ENCODE data around the gene PRKCZ. TPM values are rescaled to one million over a fixed set of nuclear protein-coding genes. Genes with fewer than 3 reads are reported as not detected.

The PRKCZ gene
- total and polyA plus RNA-seq, 2 experiments from 2014 or later: 26.2 to 36.9 TPM

GRCh38 chr1:2166254-2166653 lies 116.0 kb downstream of the PRKCZ start:
- H3K4me1 Mint-ChIP-seq: peaks cover 2% of the 10 kb centered on the region; the same call in 1 of the 3 replicates
- no peak overlapping the region for H3K27ac Mint-ChIP-seq
- peaks cover 5% of the 10 kb centered on the region for H3K27me3 Mint-ChIP-seq (ENCODE audit: insufficient read depth, low read depth, poor library complexity)
- Histone ChIP-seq H3K9me2 (ENCODE audit: insufficient read depth) (no peaks in the 10 kb centered on the region), H2AFZ (no peak overlapping the region), H3K4me2 (no peak overlapping the region), H3K27ac (ENCODE audit: low read depth) (no peak overlapping the region), H3K36me3 (ENCODE audit: insufficient read depth) (no peaks in the 10 kb centered on the region), H4K20me1 (replicated peaks; ENCODE audit: insufficient read depth) (no peaks in the 10 kb centered on the region; the same call in 1 of the 2 replicates), H3K79me2 (replicated peaks; ENCODE audit: insufficient read depth) (no peaks in the 10 kb centered on the region), H3F3A (replicated peaks; ENCODE audit: low read depth) (peaks cover 3% of the 10 kb centered on the region; the same call in 1 of the 2 replicates), H3K27me3 (ENCODE audit: insufficient read depth) (no peaks in the 10 kb centered on the region), H3K4me3 (no peak overlapping the region), H3K4me1 (ENCODE audit: insufficient read depth) (0 out of 2 replicates have a peak, but pooled peaks cover 3% of the 10 kb centered on the region)
- DNase-seq (ENCODE audit: low spot score): no peak
- no peak overlapping the region for H3K4me3 Mint-ChIP-seq
- ATAC-seq: no peak
- no peaks in the 10 kb centered on the region for H3K9me3 Mint-ChIP-seq
- peaks cover 17% of the 10 kb centered on the region for H3K36me3 Mint-ChIP-seq (ENCODE audit: low read depth)
- TF ChIP-seq POLR2AphosphoS5 (IDR thresholded peaks at IDR 0.05; ENCODE audit: low read depth): no peak
- no peak for TF ChIP-seq CTCF (conservative IDR thresholded peaks at IDR 0.05; ENCODE audit: low read depth in 2 of 2)
- TF ChIP-seq ETS1 (IDR thresholded peaks at IDR 0.05): no peak
- TF ChIP-seq NANOG (IDR thresholded peaks at IDR 0.05; ENCODE audit: borderline replicate concordance): no peak
- TF ChIP-seq CREB1 (CRISPR knock-in tag; IDR thresholded peaks at IDR 0.05; ENCODE audit: low read depth): no peak
- no peak for TF ChIP-seq EZH2phosphoT487 (IDR thresholded peaks at IDR 0.05; ENCODE audit: unreplicated experiment)
- TF ChIP-seq ZNF331 (CRISPR knock-in tag; IDR thresholded peaks at IDR 0.05; ENCODE audit: low read depth): no peak
- no peak for TF ChIP-seq JUNB (IDR thresholded peaks at IDR 0.05; ENCODE audit: unreplicated experiment)
- no peak for TF ChIP-seq REST (IDR thresholded peaks at IDR 0.05; ENCODE audit: unreplicated experiment)
- no peak for TF ChIP-seq STAT1 (IDR thresholded peaks at IDR 0.05; ENCODE audit: unreplicated experiment)
- no peak for TF ChIP-seq ZNF462 (CRISPR knock-in tag; IDR thresholded peaks at IDR 0.05)
- TF ChIP-seq ZNF114 (CRISPR knock-in tag; IDR thresholded peaks at IDR 0.05): no peak
- no peak for TF ChIP-seq EZH2 (IDR thresholded peaks at IDR 0.05; ENCODE audit: low read depth, unreplicated experiment)
